ENCODE data around the gene PPP2R5B. TPM values are rescaled to one million over a fixed set of nuclear protein-coding genes. Genes with fewer than 3 reads are reported as not detected.
A peak's percentile ranks its signal among the peaks of the same experiment; 100 is the strongest.

PPP2R5B gene
- total and polyA plus RNA-seq, 9 of the 15 experiments (the other 6 are each of a cell fraction or from before 2014, with no cell fraction given), result 0.10 to 7.8 (median 3.3) TPM

GRCh38 chr11:64888729-64889511, 35.6 kb upstream of the PPP2R5B start (continued):
- peak; percentile 84 for TF ChIP-seq JUN (IDR thresholded peaks at IDR 0.05; ENCODE audit: borderline replicate concordance, low read depth, low read length)
- TF ChIP-seq JUN (CRISPR knock-in tag; IDR thresholded peaks at IDR 0.05; ENCODE audit: borderline replicate concordance), result no peak; the same call in 1 of the 2 replicates
- TF ChIP-seq, protein P1, sequence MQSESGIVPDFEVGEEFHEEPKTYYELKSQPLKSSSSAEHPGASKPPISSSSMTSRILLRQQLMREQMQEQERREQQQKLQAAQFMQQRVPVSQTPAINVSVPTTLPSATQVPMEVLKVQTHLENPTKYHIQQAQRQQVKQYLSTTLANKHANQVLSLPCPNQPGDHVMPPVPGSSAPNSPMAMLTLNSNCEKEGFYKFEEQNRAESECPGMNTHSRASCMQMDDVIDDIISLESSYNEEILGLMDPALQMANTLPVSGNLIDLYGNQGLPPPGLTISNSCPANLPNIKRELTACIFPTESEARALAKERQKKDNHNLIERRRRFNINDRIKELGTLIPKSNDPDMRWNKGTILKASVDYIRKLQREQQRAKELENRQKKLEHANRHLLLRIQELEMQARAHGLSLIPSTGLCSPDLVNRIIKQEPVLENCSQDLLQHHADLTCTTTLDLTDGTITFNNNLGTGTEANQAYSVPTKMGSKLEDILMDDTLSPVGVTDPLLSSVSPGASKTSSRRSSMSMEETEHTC (IDR thresholded peaks at IDR 0.05), result peak; percentile 97
- TF ChIP-seq, protein P2, sequence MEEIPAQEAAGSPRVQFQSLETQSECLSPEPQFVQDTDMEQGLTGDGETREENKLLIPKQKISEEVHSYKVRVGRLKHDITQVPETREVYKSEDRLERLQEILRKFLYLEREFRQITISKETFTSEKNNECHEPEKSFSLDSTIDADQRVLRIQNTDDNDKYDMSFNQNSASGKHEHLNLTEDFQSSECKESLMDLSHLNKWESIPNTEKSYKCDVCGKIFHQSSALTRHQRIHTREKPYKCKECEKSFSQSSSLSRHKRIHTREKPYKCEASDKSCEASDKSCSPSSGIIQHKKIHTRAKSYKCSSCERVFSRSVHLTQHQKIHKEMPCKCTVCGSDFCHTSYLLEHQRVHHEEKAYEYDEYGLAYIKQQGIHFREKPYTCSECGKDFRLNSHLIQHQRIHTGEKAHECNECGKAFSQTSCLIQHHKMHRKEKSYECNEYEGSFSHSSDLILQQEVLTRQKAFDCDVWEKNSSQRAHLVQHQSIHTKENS (CRISPR knock-in tag; IDR thresholded peaks at IDR 0.05), result no peak
- no peak for TF ChIP-seq ZNF23 (CRISPR knock-in tag; IDR thresholded peaks at IDR 0.05)
- TF ChIP-seq ZNF174 (CRISPR knock-in tag; IDR thresholded peaks at IDR 0.05), result no peak
- peak; percentile 55 to 66 for TF ChIP-seq NRF1 (conservative IDR thresholded peaks at IDR 0.05 in 1 of 2, IDR thresholded peaks at IDR 0.05 in 1 of 2)
- TF ChIP-seq STAT5A (IDR thresholded peaks at IDR 0.05; ENCODE audit: borderline replicate concordance, low read length), result peak; percentile 89
- TF ChIP-seq, protein P3, sequence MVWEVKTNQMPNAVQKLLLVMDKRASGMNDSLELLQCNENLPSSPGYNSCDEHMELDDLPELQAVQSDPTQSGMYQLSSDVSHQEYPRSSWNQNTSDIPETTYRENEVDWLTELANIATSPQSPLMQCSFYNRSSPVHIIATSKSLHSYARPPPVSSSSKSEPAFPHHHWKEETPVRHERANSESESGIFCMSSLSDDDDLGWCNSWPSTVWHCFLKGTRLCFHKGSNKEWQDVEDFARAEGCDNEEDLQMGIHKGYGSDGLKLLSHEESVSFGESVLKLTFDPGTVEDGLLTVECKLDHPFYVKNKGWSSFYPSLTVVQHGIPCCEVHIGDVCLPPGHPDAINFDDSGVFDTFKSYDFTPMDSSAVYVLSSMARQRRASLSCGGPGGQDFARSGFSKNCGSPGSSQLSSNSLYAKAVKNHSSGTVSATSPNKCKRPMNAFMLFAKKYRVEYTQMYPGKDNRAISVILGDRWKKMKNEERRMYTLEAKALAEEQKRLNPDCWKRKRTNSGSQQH (CRISPR knock-in tag; IDR thresholded peaks at IDR 0.05), result peak; percentile 58; the same call in 1 of the 2 replicates
- TF ChIP-seq STAT5B (CRISPR knock-in tag; IDR thresholded peaks at IDR 0.05), result no peak
- TF ChIP-seq MYC (IDR thresholded peaks at IDR 0.05; ENCODE audit: low read depth, low read length), result peak; percentile 88; the same call in 1 of the 2 replicates
- TF ChIP-seq MYC (CRISPR knock-in tag; IDR thresholded peaks at IDR 0.05; ENCODE audit: borderline replicate concordance, low read depth), result no peak
- TF ChIP-seq SREBF2 (CRISPR knock-in tag; IDR thresholded peaks at IDR 0.05), result 0 out of 2 replicates have a peak, but pooled peaks have one; percentile 17
- TF ChIP-seq BMI1 (IDR thresholded peaks at IDR 0.05; ENCODE audit: low read length), result no peak
- peak; percentile 71 to 97; a peak in 3 of 4 replicates for TF ChIP-seq RCOR1 (IDR thresholded peaks at IDR 0.05; ENCODE audit: borderline replicate concordance in 1 of 2, low read depth in 2 of 2, low read length in 2 of 2)
- no peak for TF ChIP-seq HEY1 (CRISPR knock-in tag; IDR thresholded peaks at IDR 0.05; ENCODE audit: borderline replicate concordance)
- TF ChIP-seq MEF2D (tag; conservative IDR thresholded peaks at IDR 0.05; ENCODE audit: low read depth), result peak; percentile 40
- peak; percentile 83; the same call in 1 of the 2 replicates for TF ChIP-seq ZBTB7A (IDR thresholded peaks at IDR 0.05; ENCODE audit: borderline replicate concordance, control insufficient read depth, low read depth, low read length)
- peak; percentile 99 for TF ChIP-seq TAL1 (IDR thresholded peaks at IDR 0.05)
- peak; percentile 60; the same call in 1 of the 2 replicates for TF ChIP-seq ZBED1 (IDR thresholded peaks at IDR 0.05)
- TF ChIP-seq TRIM24 (IDR thresholded peaks at IDR 0.05), result peak; percentile 89 to 97
- TF ChIP-seq KDM1A (IDR thresholded peaks at IDR 0.05), result peak; percentile 92 to 96
- TF ChIP-seq MAZ (CRISPR knock-in tag; conservative IDR thresholded peaks at IDR 0.05 in 1 of 2, IDR thresholded peaks at IDR 0.05 in 1 of 2), result peak; percentile 97
